LNCaP clone FGC (cell line): Measurements from ENCODE around the gene IL21R.

Source experiments
- DNase-seq: peaks from one replicate; pipeline ENCODE4 v3.0.0-alpha.2; 2011; ENCODE audit warnings: low read depth
- H3K4me3 ChIP-seq: 2 replicates; pipeline ENCODE4 v1.5.1; 2011; ENCODE audit warnings: mild to moderate bottlenecking, low read depth, low read length, control low read depth
- TF ChIP-seq, protein P1 (sequence below): IDR thresholded peaks from 2 replicates; pipeline ENCODE4 v1.5.1; 2012; ENCODE audit warnings: mild to moderate bottlenecking; ENCODE audit not compliant: control insufficient read depth, insufficient read depth; ENCODE audit errors: extremely low read depth

The IL21R gene

GRCh38 chr16:27401768-27402568, at the start of gene IL21R:
Gene IL21R, plus strand, starts transcription at chr16:27402174. Its CDS starts 27,898 bp downstream, at chr16:27430072.
- no peak for DNase-seq
- TF ChIP-seq, protein P1, sequence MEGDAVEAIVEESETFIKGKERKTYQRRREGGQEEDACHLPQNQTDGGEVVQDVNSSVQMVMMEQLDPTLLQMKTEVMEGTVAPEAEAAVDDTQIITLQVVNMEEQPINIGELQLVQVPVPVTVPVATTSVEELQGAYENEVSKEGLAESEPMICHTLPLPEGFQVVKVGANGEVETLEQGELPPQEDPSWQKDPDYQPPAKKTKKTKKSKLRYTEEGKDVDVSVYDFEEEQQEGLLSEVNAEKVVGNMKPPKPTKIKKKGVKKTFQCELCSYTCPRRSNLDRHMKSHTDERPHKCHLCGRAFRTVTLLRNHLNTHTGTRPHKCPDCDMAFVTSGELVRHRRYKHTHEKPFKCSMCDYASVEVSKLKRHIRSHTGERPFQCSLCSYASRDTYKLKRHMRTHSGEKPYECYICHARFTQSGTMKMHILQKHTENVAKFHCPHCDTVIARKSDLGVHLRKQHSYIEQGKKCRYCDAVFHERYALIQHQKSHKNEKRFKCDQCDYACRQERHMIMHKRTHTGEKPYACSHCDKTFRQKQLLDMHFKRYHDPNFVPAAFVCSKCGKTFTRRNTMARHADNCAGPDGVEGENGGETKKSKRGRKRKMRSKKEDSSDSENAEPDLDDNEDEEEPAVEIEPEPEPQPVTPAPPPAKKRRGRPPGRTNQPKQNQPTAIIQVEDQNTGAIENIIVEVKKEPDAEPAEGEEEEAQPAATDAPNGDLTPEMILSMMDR: no peak

DNA sequence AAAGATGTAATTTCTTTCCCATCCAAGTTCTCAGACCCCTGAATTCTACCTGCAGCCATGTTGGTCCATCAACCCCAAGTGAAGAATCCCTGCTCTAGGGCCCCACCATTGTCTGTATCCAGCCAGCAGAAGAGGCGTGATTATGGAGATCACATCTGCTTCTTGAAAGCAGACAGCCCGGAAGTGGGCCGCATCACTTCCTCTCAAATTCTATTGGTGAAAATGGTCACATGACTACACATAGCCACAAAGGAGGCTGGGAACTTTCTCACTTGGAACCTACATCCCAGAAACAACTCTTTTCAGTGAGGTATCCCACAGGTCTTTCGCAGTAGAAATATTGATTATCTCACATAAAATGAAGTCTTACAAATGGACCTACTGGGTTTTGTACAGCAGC, 48.1 kb upstream of the IL21R start:
- no peak for DNase-seq
- TF ChIP-seq, protein P1: no peak
- no peak overlapping the region for H3K4me3 ChIP-seq

More at GRCh38 chr16:27401768-27402568, at the start of gene IL21R:
- H3K4me3 ChIP-seq: no peak within 1 kb of the TSS

GRCh38 chr16:27355610-27356009, 46.4 kb upstream of the IL21R start:
- DNase-seq: no peak
- H3K4me3 ChIP-seq: no peak overlapping the region
- TF ChIP-seq, protein P1: peak; percentile 27; the same call in 1 of the 2 replicates

DNA sequence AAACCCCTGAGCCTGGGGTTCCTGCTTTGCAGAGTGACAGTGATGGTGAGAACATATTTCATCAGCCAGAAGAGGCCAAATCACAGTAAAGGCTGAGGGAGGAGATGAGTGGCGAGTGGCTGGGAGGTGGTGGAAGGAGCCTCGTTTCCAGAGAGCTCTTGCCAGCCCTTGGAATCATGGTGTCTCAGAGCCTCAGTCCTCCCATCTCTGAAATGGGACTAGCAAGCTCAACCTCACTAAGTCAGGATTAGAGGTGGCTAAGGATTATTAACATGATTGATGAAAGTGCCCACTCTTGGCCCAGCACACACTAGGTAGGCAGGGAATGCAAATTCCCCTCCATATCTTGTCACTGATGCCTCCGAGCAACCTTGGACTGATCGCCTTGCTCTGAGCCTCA, 45.2 kb upstream of the IL21R start:
- no peak overlapping the region for H3K4me3 ChIP-seq
- TF ChIP-seq, protein P1: no peak
- no peak for DNase-seq

DNA sequence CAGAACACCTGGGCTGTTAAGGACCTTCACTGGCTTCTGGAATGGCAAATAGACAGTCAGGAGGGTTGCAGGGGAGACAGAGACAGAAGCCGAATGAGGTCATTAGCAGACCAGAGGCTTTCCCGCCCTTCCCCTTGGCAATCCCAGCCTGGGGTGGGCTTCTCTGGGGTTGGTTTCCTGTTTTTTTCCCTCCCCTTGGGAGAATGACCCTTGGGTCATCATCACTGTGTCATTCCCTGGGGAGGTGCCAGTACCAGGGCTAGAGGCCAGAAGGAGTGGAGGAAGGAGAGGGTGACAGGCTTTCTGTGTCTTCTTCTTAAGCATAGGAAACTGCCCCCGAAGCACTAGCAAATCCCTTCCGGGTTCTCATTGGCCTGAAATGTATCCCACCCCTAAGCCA, 42.9 kb upstream of the IL21R start:
- H3K4me3 ChIP-seq: no peak overlapping the region
- TF ChIP-seq, protein P1: no peak

DNA sequence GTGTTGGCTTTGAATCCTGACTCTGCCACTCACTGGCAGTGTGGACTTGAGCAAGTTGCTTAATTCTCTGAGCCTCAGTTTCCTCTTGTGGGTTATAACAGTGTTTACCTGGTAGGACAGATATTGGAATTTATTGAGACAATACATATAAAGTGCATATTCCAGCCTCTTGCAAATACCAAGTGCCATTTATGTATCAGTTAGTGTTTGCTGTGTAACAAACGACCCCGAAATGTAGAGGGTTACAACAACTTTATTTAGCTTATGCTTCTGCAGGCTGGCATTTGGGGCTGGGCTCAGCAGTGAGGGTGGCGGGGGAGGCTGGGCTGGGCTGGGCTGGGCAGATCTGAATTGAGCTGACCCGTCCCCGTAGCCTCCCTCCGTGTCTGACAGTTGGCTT, 42.4 kb upstream of the IL21R start:
- TF ChIP-seq, protein P1: no peak
- no peak overlapping the region for H3K4me3 ChIP-seq
- DNase-seq: no peak

More for the DNA sequence above, 42.9 kb upstream of the IL21R start:
- no peak for DNase-seq
